ENCODE measurements around the gene BCCIP. TPM values are rescaled to one million over a fixed set of nuclear protein-coding genes. Genes with fewer than 3 reads are reported as not detected.

The BCCIP gene
- total RNA-seq, 1 donor from 2014 or later: 50.9 TPM

GRCh38 chr10:125828311-125828710 is 5.0 kb downstream of the BCCIP start:
- TF ChIP-seq CTCF (IDR thresholded peaks at IDR 0.05; ENCODE audit: partially characterized antibody, unreplicated experiment): no peak
- Mint-ChIP-seq H3K9me3 (ENCODE audit: unreplicated experiment) (no peaks in the 10 kb centered on the region), H3K36me3 (ENCODE audit: unreplicated experiment) (no peaks in the 10 kb centered on the region), H3K27me3 (ENCODE audit: unreplicated experiment) (no peaks in the 10 kb centered on the region), H3K4me1 (ENCODE audit: low read depth, unreplicated experiment) (no peaks in the 10 kb centered on the region), H3K27ac (ENCODE audit: unreplicated experiment) (no peak overlapping the region), H3K4me3 (ENCODE audit: unreplicated experiment) (no peak overlapping the region)
- DNase-seq: no peak

- Mint-ChIP-seq H3K9me3 (ENCODE audit: unreplicated experiment) (no peaks in the 10 kb centered on the region), H3K4me3 (ENCODE audit: unreplicated experiment) (no peak overlapping the region), H3K27me3 (ENCODE audit: unreplicated experiment) (no peaks in the 10 kb centered on the region), H3K36me3 (ENCODE audit: unreplicated experiment) (no peaks in the 10 kb centered on the region), H3K27ac (ENCODE audit: unreplicated experiment) (no peak overlapping the region), H3K4me1 (ENCODE audit: low read depth, unreplicated experiment) (no peaks in the 10 kb centered on the region)
- no peak for TF ChIP-seq CTCF (IDR thresholded peaks at IDR 0.05; ENCODE audit: partially characterized antibody, unreplicated experiment)
- DNase-seq: no peak
Observed at GRCh38 chr10:125836746-125837145, 13.4 kb downstream of the BCCIP start.

- no peak for DNase-seq
- Mint-ChIP-seq H3K36me3 (ENCODE audit: unreplicated experiment) (no peaks in the 10 kb centered on the region), H3K4me1 (ENCODE audit: low read depth, unreplicated experiment) (no peaks in the 10 kb centered on the region), H3K9me3 (ENCODE audit: unreplicated experiment) (no peaks in the 10 kb centered on the region), H3K4me3 (ENCODE audit: unreplicated experiment) (no peak overlapping the region), H3K27ac (ENCODE audit: unreplicated experiment) (no peak overlapping the region), H3K27me3 (ENCODE audit: unreplicated experiment) (no peaks in the 10 kb centered on the region)
- TF ChIP-seq CTCF (IDR thresholded peaks at IDR 0.05; ENCODE audit: partially characterized antibody, unreplicated experiment): no peak
Observed at GRCh38 chr10:125838802-125839575, 15.6 kb downstream of the BCCIP start.

- Mint-ChIP-seq H3K36me3 (ENCODE audit: unreplicated experiment) (no peaks in the 10 kb centered on the region), H3K27ac (ENCODE audit: unreplicated experiment) (no peak overlapping the region), H3K4me1 (ENCODE audit: low read depth, unreplicated experiment) (peaks cover 3% of the 10 kb centered on the region)
Observed at GRCh38 chr10:125840406-125840805, 17.1 kb downstream of the BCCIP start.

More at GRCh38 chr10:125840406-125840805, 17.1 kb downstream of the BCCIP start:
- no peak for DNase-seq
- no peak for TF ChIP-seq CTCF (IDR thresholded peaks at IDR 0.05; ENCODE audit: partially characterized antibody, unreplicated experiment)
- H3K27me3 Mint-ChIP-seq (ENCODE audit: unreplicated experiment): no peaks in the 10 kb centered on the region
- H3K9me3 Mint-ChIP-seq (ENCODE audit: unreplicated experiment): no peaks in the 10 kb centered on the region
- H3K4me3 Mint-ChIP-seq (ENCODE audit: unreplicated experiment): no peak overlapping the region
